AG20443 (cell line): ENCODE results near the gene DDI2.
"Not testable (repeated sequence)": the region's sequence is repeated elsewhere in the genome, so short reads cannot be mapped to it uniquely, and the experiment has no call there.

Experiments
- DNase-seq: peaks from one replicate; pipeline ENCODE4 v3.0.0; 2012; ENCODE audit warnings: low spot score, mixed read lengths

The DDI2 gene

DNA sequence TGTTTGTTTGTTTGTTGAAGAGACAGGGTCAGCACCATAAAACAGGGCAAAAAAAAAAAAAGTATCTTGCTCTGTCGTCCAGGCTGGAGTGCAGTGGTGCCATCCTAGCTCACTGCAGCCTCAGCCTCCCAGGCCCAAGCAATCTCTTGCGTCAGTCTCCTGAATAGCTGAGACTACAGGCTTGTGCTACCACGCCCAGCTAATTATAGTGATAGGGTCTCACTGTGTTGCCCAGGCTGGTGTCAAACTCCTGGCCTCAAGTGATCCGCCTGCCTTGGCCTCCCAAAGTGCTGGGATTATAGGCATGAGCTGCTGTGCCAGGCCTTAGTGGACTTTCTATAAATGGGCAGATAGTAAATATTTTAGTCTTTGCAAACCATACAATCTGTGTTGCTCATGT lies 19.2 kb downstream of the DDI2 start:
- no peak for DNase-seq

DNA sequence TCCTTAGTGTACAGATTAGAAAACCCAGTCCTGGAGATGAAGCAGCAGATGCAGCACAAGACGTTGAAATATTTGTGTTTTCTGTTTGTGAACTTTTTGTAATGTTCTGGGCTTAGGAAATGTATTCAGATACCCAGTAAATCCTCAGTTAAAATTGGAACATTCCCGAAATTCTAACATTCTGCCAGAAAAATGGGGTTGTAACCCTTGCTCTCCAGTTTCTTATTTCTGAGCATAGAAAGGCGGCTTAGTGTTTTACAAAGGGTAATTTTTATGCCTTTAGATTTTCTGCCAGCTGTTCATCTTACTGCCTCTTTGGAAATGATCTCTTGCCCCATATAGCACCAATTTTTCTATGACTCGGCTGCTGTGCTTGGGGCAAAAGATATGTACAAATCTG lies 20.6 kb downstream of the DDI2 start:
- DNase-seq, result no peak

DNA sequence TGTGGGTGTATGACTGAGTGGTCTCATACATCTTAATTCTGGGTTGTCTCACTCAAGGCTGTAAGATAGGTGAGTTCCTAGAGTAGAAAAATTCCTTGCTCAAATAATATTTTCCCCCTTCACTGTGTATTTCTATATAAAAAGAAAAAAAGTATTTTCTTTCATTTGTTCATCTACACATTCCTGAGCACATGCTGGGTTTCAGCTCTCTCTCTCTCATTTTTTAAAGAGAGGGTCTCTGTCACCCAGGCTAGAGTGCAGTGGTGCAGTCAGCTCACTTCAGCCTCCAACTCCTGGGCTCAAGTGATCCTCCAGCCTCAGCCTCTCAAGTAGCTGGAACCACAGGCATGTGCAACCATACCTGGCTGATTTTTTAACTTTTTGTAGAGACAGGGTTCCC lies 22.0 kb downstream of the DDI2 start:
- no peak for DNase-seq

- DNase-seq, result no peak
These were observed 22.7 kb downstream of the DDI2 start for GRCh38 chr1:15639931-15640330.

- no peak for DNase-seq
These were observed 23.4 kb downstream of the DDI2 start for GRCh38 chr1:15640667-15641066.

DNA sequence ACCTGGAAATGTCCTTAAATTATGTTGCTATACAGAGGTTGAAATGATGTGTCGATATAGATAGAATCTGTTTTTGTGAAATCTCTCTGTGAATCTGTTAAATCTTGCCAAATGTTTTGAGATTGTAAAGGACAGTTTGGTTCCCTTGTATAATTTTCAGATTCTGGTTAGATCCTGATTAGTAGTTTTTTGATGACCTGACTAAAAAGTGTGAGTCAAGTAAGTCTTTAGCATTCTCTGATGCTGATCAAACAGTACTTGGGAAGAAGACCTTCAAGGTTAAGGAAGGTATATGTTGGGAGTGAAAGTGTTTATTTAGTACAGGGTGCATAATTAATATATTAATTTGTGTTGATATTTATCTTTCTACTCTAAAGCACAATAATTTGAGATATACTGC lies 32.7 kb downstream of the DDI2 start:
- DNase-seq, result no peak

GRCh38 chr1:15650433-15650832 lies 33.2 kb downstream of the DDI2 start:
- DNase-seq, result no peak

DNA sequence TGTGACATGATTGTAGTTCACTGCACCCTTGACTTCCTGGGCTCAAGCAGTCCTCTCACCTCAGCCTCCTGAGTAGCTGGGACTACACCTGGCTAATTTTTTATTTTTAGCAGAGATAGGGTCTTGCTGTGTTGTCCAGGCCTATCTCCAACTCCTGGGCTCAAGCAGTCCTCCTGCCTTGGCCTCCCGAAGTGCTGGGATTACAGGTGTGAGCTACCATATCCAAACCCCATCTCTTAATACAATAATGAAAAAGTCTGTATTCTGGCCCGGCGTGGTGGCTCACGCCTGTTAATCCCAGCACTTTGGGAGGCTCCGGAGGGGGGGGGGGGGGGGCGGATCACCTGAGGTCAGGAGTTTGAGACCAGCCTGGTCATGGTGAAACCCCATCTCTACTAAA lies 34.9 kb downstream of the DDI2 start:
- DNase-seq, result not testable (repeated sequence)

DNA sequence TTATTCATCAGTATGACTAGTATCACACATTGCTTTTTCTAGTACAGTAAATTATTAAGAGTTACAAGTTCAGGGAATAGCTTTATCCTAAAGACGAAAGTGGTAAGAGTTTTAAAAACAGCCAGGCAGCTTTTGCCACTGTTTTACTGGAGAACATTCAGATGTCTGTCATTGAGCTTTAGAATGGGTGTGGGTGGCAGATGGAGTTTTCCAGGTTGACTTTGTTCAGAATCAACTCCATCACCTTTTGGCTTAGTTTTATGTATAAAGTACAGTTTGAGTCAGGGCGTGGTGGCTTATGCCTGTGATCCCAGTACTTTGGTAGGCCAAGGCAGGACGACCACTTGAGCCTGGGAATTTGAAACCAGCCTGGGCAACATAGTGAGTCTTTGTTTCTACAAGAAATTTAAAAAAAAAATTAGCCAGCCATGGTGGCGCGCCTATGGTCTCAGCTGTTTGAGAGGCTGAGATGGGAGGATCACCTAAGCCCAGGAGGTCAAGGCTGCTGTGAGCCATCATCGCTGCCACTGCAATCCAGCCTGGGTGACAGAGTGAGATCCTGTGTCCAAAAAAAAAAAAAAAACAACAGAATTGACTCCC lies 36.9 kb downstream of the DDI2 start:
- DNase-seq, result no peak

DNA sequence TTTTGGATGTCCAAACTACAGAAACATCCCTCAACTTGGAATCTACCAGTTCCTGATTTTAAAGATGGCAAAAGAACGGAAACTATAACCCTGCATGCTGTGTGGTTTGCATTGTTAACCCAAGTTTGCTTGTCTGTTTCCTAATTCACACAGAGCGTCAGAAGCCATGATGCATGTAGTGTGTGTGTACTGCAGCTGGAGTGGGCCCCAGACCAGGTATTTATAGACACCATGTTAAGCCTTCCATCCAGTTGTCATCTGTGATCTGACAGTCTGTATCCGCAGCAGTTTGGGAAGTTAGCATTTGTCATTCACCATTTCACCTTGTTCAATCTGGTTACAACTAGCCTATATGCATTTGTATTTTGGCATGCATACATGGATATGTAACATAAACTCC lies 39.2 kb downstream of the DDI2 start:
- no peak for DNase-seq

- DNase-seq, result no peak
These were observed 39.8 kb downstream of the DDI2 start for GRCh38 chr1:15657021-15657420.

DNA sequence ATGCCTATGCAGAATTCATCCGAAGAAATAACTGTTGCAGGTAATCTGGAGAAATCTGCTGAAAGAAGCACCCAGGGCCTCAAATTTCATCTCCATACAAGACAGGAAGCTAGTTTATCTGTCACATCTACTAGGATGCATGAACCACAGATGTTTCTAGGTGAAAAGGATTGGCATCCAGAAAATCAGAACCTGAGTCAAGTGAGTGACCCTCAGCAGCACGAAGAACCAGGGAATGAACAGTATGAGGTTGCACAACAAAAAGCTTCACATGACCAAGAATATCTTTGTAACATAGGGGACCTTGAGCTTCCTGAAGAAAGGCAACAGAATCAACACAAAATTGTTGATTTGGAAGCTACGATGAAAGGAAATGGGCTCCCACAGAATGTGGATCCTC lies 42.9 kb downstream of the DDI2 start:
- no peak for DNase-seq

DNA sequence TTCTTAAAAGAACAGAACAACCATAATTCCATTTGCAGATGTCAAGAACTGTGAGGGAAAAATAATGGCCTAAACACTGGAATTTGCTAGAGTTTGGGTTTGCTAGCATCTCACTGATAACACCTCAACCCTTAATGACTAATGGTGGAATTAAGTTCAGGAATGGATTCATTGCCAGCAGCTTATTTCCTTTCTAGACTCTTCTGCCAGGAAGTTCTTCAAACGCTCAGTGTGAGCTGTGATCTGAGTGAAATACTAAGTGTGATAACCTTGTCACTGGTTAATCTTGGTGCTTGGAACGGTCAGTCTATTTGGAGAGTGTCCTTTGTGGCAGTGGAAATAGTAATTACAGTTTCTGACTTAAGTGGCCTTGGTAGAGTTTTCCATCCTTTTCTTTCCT lies 45.2 kb downstream of the DDI2 start:
- DNase-seq, result no peak

GRCh38 chr1:15663925-15664324 lies 46.7 kb downstream of the DDI2 start:
- DNase-seq, result no peak

GRCh38 chr1:15667362-15667761 lies 50.1 kb downstream of the DDI2 start:
- no peak for DNase-seq

DNA sequence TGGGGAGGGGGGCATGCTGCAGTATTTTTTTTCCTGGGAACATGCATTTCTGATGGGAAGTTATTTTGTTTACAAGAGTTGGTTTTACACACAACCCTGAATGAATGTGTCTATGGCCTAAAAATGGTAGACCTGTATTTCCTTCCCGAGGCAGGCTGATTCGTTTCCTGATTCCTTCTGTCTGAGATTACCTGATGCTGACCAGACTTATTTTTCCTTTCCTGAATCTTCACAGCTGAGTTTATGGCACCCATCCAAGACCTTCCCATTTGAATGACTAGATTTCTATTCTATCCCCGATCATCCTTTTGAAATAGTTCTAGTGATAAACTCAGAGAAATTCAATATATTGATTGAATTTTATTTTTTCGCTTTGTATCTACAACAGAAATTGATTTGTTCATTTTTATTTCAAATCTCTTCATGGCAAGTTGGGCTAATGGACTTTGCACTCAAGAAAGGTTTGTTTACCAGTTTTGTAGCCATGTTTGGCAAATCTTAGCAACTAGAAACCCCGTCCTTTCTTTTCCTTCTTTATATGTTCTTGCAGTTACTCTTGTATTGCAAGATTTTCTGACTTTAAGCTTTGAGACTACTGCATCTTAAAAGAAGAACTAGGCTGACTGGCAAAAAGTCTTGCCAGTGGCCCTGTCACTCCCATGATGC lies 51.0 kb downstream of the DDI2 start:
- DNase-seq, result no peak

- DNase-seq, result no peak
These were observed 51.8 kb downstream of the DDI2 start for GRCh38 chr1:15669074-15669473.

DNA sequence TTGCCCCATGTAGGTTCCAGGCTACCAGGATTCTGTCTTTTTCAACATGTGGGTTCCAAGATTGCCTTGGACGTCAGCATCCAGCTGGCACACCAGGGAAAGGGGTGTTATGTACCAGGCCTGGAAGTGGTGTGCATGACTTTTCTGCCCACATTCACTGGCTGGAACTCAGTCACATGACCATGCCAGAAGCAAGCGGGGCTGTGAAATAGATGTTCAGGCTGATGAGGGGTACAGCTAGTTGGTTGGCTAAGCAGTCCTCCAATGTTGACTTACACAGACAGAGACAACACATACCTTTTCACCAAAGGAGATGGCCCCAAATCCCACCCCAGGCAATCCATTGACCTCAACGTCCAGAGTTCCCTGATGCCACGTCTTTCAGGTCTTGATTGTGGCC lies 52.6 kb downstream of the DDI2 start:
- DNase-seq, result no peak

DNA sequence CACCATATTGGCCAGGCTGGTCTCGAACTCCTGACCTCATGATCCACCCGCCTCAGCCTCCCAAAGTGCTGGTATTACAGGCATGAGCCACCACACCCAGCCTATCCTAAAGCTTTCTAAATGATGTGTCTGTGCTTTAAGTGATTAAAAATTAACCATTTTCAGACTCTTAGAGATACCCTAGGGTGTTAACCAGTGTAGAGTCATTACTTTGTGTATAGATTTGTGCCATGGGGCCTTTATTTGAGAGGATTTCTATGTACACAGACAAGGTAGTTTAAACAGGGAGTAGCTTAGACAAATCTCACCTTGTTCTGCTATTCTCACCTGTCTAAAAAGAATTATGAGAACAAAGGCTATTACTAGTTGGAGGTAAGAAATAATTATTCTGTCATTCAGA lies 54.2 kb downstream of the DDI2 start:
- no peak for DNase-seq

GRCh38 chr1:15674386-15675159 lies 57.3 kb downstream of the DDI2 start:
- DNase-seq, result no peak

GRCh38 chr1:15676010-15676409 lies 58.8 kb downstream of the DDI2 start:
- DNase-seq, result no peak

- DNase-seq, result no peak
These were observed 59.7 kb downstream of the DDI2 start for GRCh38 chr1:15676688-15677661.
